Dendritic cell treated with granulocyte-macrophage colony-stimulating factor and Interleukin-4, amounts not matched to agents 40 ng/mL and 50 ng/mL, for 4 days (primary cell): ENCODE measurements around the gene CSNK1E.

Experiments used
- H3K27ac Mint-ChIP-seq: one replicate; pipeline ENCODE4 v1.8.0; 2022; ENCODE audit warnings: mild to moderate bottlenecking, mixed read lengths
- H3K27me3 Mint-ChIP-seq: one replicate; pipeline ENCODE4 v1.8.0; 2022; ENCODE audit warnings: mild to moderate bottlenecking, mixed read lengths
- H3K36me3 Mint-ChIP-seq: one replicate; pipeline ENCODE4 v1.8.0; 2022; ENCODE audit warnings: low read depth, mixed read lengths
- H3K4me1 Mint-ChIP-seq: one replicate; pipeline ENCODE4 v1.8.0; 2022; ENCODE audit warnings: low read depth, mixed read lengths
- H3K4me3 Mint-ChIP-seq: one replicate; pipeline ENCODE4 v1.8.0; 2022; ENCODE audit warnings: mild to moderate bottlenecking, moderate library complexity, mixed read lengths
- H3K9me3 Mint-ChIP-seq: one replicate; pipeline ENCODE4 v1.8.0; 2022; ENCODE audit warnings: mixed read lengths
- intact Hi-C: fragments of 100-400 bp; cut with micrococcal nuclease; formaldehyde crosslinking; loops from one replicate; pipeline ENCODE4 v1.15.0; 2022

The CSNK1E gene

GRCh38 chr22:38270091-38270992 lies 46.9 kb downstream of the CSNK1E start:
- H3K9me3 Mint-ChIP-seq: no peaks in the 10 kb centered on the region
- peaks cover 16% of the 10 kb centered on the region for H3K27me3 Mint-ChIP-seq
- peaks cover 5% of the 10 kb centered on the region for H3K36me3 Mint-ChIP-seq
- intact Hi-C loops: no loop called here
- H3K4me3 Mint-ChIP-seq: no peak overlapping the region
- peaks cover 65% of the 10 kb centered on the region for H3K4me1 Mint-ChIP-seq
- no peak overlapping the region for H3K27ac Mint-ChIP-seq

- Mint-ChIP-seq H3K4me1 (peaks cover 71% of the 10 kb centered on the region), H3K27ac (no peak overlapping the region), H3K27me3 (peaks cover 9% of the 10 kb centered on the region), H3K36me3 (peaks cover 5% of the 10 kb centered on the region), H3K9me3 (no peaks in the 10 kb centered on the region), H3K4me3 (no peak overlapping the region)
- intact Hi-C loops: no loop called here
These were observed 47.8 kb downstream of the CSNK1E start for GRCh38 chr22:38269466-38269865.

GRCh38 chr22:38267086-38267485 lies 50.1 kb downstream of the CSNK1E start:
- peaks cover 63% of the 10 kb centered on the region for H3K4me1 Mint-ChIP-seq
- no peak overlapping the region for H3K4me3 Mint-ChIP-seq
- peaks cover 2% of the 10 kb centered on the region for H3K27me3 Mint-ChIP-seq
- intact Hi-C loops: no loop called here
- peaks cover 13% of the 10 kb centered on the region for H3K36me3 Mint-ChIP-seq
- no peaks in the 10 kb centered on the region for H3K9me3 Mint-ChIP-seq
- H3K27ac Mint-ChIP-seq: peak overlapping the region; percentile 38

GRCh38 chr22:38266120-38266519 lies 51.1 kb downstream of the CSNK1E start:
- intact Hi-C loops: no loop called here

GRCh38 chr22:38264322-38264843 lies 52.9 kb downstream of the CSNK1E start:
- peaks cover 1% of the 10 kb centered on the region for H3K27me3 Mint-ChIP-seq
- H3K36me3 Mint-ChIP-seq: peaks cover 13% of the 10 kb centered on the region
- H3K27ac Mint-ChIP-seq: no peak overlapping the region
- intact Hi-C loops: no loop called here
- H3K9me3 Mint-ChIP-seq: no peaks in the 10 kb centered on the region
- H3K4me3 Mint-ChIP-seq: no peak overlapping the region
- H3K4me1 Mint-ChIP-seq: peaks cover 64% of the 10 kb centered on the region

More at GRCh38 chr22:38266120-38266519, 51.1 kb downstream of the CSNK1E start:
- H3K4me3 Mint-ChIP-seq: no peak overlapping the region
- H3K27ac Mint-ChIP-seq: peak overlapping the region; percentile 38
- peaks cover 13% of the 10 kb centered on the region for H3K36me3 Mint-ChIP-seq
- peaks cover 64% of the 10 kb centered on the region for H3K4me1 Mint-ChIP-seq
- no peaks in the 10 kb centered on the region for H3K9me3 Mint-ChIP-seq
- peaks cover 1% of the 10 kb centered on the region for H3K27me3 Mint-ChIP-seq

GRCh38 chr22:38262051-38262795 lies 55.0 kb downstream of the CSNK1E start:
- Mint-ChIP-seq H3K27ac (no peak overlapping the region), H3K9me3 (no peaks in the 10 kb centered on the region), H3K4me3 (no peak overlapping the region), H3K36me3 (peaks cover 13% of the 10 kb centered on the region), H3K27me3 (peaks cover 7% of the 10 kb centered on the region), H3K4me1 (peaks cover 57% of the 10 kb centered on the region)
- intact Hi-C loops: loop anchor here (2.0 kb wide), 1 partner anchor 91 kb away; no protein-coding TSS in a partner anchor

GRCh38 chr22:38260761-38261681 lies 56.2 kb downstream of the CSNK1E start:
- Mint-ChIP-seq H3K9me3 (no peaks in the 10 kb centered on the region), H3K27ac (peak overlapping the region; percentile 10), H3K4me3 (no peak overlapping the region), H3K27me3 (peaks cover 7% of the 10 kb centered on the region), H3K36me3 (peaks cover 13% of the 10 kb centered on the region), H3K4me1 (peaks cover 54% of the 10 kb centered on the region)
- intact Hi-C loops: no loop called here

GRCh38 chr22:38259370-38259769 lies 57.9 kb downstream of the CSNK1E start:
- H3K4me1 Mint-ChIP-seq: peaks cover 42% of the 10 kb centered on the region
- H3K27ac Mint-ChIP-seq: no peak overlapping the region
- no peaks in the 10 kb centered on the region for H3K9me3 Mint-ChIP-seq
- peaks cover 8% of the 10 kb centered on the region for H3K27me3 Mint-ChIP-seq
- intact Hi-C loops: no loop called here
- H3K4me3 Mint-ChIP-seq: no peak overlapping the region
- peaks cover 13% of the 10 kb centered on the region for H3K36me3 Mint-ChIP-seq

- Mint-ChIP-seq H3K4me3 (no peak overlapping the region), H3K27me3 (peaks cover 8% of the 10 kb centered on the region), H3K27ac (no peak overlapping the region), H3K36me3 (peaks cover 10% of the 10 kb centered on the region), H3K4me1 (peaks cover 42% of the 10 kb centered on the region), H3K9me3 (no peaks in the 10 kb centered on the region)
- intact Hi-C loops: no loop called here
These were observed 58.3 kb downstream of the CSNK1E start for GRCh38 chr22:38258895-38259294.

- intact Hi-C loops: no loop called here
These were observed 59.5 kb downstream of the CSNK1E start for GRCh38 chr22:38257650-38258250.

GRCh38 chr22:38257181-38257580 lies 60.1 kb downstream of the CSNK1E start:
- H3K36me3 Mint-ChIP-seq: no peaks in the 10 kb centered on the region
- intact Hi-C loops: no loop called here
- H3K4me1 Mint-ChIP-seq: peaks cover 39% of the 10 kb centered on the region
- H3K9me3 Mint-ChIP-seq: no peaks in the 10 kb centered on the region
- no peak overlapping the region for H3K27ac Mint-ChIP-seq
- H3K27me3 Mint-ChIP-seq: peaks cover 8% of the 10 kb centered on the region
- H3K4me3 Mint-ChIP-seq: no peak overlapping the region

More at GRCh38 chr22:38257650-38258250, 59.5 kb downstream of the CSNK1E start:
- Mint-ChIP-seq H3K4me1 (peaks cover 42% of the 10 kb centered on the region), H3K4me3 (no peak overlapping the region), H3K9me3 (no peaks in the 10 kb centered on the region), H3K27me3 (peaks cover 8% of the 10 kb centered on the region), H3K27ac (no peak overlapping the region), H3K36me3 (no peaks in the 10 kb centered on the region)

- peaks cover 9% of the 10 kb centered on the region for H3K27me3 Mint-ChIP-seq
- no peak overlapping the region for H3K27ac Mint-ChIP-seq
These were observed 61.5 kb downstream of the CSNK1E start for GRCh38 chr22:38255697-38256096.

GRCh38 chr22:38251341-38251692 lies 65.9 kb downstream of the CSNK1E start:
- no peak overlapping the region for H3K27ac Mint-ChIP-seq
- H3K4me1 Mint-ChIP-seq: peaks cover 8% of the 10 kb centered on the region
- H3K27me3 Mint-ChIP-seq: peaks cover 5% of the 10 kb centered on the region
- H3K4me3 Mint-ChIP-seq: no peak overlapping the region
- peaks cover 13% of the 10 kb centered on the region for H3K9me3 Mint-ChIP-seq
- intact Hi-C loops: no loop called here
- H3K36me3 Mint-ChIP-seq: peaks cover 36% of the 10 kb centered on the region

More at GRCh38 chr22:38255697-38256096, 61.5 kb downstream of the CSNK1E start:
- Mint-ChIP-seq H3K4me1 (peaks cover 30% of the 10 kb centered on the region), H3K9me3 (no peaks in the 10 kb centered on the region), H3K4me3 (no peak overlapping the region), H3K36me3 (peaks cover 1% of the 10 kb centered on the region)
- intact Hi-C loops: no loop called here
